NCI-H1930 (cell line): Measurements from ENCODE around the gene SEMA3D.

Source experiments
- DNase-seq, 2 experiments: peaks; one replicate each; lab custom pipeline; 2025; lab: John Stamatoyannopoulos, UW

SEMA3D gene

DNA sequence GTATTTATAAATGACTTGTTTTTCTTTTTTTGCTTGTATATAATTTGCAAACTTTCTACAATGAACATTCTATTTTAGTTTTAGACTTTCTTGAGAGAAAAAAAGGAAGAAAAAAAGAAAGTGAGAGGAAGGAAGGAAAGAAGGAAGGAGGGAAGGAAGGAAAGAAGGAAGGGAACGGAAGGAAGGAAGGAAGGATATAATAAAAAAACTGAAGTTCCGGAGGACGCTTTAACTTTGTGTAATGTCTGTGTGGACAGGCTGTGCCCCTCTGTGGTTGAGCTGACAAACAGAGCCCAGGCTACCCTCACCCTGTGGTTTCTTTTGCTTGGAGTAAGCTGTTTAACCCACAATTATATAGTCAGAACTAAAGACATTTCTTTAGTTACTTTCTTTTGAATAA is 108.7 kb downstream of the SEMA3D start:
- no peak for DNase-seq

DNA sequence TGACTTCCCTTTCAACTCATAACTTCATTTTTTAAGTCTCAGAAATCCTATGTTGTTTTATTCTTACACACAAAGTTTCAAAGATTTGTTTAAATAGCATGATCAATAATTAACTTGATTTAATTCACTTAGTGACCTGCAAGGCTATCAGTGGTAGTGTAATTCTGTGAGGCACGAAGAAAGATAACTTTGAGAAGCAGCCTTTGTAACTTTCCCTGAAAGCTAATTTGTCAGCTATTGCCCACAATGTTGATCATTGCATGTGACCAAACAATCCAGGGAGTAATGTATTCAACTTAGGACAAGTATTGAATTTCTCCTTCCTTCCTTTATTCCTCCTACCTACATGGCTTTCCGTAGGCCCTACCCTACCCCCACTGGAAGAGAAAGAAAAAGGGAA is 111.0 kb downstream of the SEMA3D start:
- no peak for DNase-seq

DNA sequence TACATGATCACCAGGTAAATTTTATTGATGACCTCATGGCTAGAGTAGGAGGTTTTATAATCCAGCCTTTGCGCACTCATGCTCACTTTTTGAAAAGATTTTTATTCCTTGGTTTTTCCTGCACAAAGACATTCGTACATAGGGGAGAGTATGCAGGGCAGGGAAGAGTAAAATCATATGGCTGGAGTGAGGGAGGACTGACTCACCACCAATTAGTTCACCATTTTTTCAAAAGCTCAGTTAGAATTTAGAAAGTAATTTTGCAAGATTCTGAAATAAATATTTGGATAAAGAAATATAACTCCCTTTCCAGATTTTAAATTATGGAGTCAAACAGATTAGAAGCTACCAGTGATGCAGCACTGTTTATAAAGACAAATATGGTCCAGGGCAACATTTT is 111.9 kb downstream of the SEMA3D start:
- DNase-seq, result no peak

DNA sequence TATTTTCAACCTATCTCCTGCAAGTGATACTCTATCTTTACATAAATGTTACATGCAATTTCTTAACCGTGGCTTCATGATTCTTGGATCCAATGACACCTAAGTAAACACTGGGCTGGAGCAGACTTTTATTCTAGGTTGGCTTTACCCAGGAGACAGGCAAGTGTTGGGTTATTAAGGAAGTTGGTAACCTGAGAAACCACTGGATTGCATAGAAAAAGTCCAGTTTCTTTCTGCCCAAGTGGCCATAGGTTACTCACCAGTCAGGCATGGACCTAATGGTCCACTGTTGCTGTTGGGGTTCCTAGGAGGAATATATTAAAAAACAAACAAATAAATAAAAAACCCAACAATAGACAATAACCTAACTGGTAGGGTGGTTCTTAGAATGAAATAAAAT is 112.8 kb downstream of the SEMA3D start:
- DNase-seq, result no peak

DNA sequence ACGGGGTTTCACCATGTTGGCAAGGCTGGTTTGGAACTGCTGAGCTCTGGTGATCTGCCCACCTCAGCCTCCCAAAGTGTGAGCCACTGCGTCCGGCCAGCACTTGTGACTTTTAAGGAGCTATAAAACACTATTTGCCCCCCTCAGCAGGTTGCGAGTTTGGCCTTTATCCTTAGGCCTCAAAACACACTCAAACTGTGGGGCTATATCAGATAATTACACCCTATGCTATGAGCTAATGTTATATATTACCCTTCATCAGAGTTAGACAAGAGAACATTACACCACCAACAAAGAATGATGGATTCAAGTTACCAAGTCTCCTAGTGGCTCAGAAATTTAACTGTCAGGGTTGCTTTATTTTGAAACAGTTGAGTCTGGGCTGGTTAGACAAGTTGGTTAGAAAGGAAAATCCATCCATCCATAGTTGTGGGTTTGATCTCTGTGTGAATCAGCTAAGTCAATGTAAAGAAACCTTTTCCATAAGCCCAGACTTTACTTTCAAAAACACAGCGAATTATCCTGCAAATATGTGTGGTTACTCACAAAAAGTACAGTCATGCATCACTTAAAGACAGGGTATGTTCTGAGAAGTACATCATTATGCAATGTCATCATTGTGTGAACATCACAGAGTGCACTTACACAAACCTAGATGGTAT is 115.8 kb downstream of the SEMA3D start:
- DNase-seq, result no peak

DNA sequence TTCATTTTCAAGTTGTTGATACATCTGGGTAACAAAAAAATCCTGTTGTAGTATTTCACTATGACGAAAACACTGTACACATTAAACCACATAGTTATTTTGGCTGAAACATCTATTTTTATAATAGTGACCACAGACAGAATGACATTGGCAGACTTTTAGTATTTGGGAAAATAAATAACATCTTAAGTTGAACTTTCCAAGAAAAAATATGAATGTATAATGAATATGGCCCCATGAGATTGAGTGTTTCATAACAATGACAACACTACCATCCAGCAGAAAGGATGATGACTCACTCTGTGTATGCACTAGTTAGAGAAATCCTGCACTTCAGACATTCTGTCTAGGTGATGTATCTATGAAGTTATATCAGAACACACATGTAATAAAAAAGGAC is 118.1 kb downstream of the SEMA3D start:
- no peak for DNase-seq

DNA sequence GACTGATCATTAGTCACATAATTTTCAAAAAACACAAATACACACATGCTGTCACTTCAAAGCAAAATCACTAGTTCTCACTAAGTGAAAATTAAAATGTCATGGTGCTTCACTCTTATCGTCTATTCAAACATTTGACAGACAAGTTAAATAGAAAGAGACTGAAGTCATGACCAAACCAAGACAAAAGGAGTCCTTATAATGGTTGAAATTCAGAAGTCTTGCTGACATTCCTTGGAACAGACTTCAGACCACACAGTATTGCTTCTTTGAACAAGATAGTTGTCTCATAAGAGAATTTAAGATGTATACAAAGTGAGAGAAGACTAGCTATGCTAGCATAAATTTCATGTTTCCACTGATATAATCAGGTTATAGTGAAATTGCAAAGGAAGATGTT is 119.5 kb downstream of the SEMA3D start:
- no peak for DNase-seq

DNA sequence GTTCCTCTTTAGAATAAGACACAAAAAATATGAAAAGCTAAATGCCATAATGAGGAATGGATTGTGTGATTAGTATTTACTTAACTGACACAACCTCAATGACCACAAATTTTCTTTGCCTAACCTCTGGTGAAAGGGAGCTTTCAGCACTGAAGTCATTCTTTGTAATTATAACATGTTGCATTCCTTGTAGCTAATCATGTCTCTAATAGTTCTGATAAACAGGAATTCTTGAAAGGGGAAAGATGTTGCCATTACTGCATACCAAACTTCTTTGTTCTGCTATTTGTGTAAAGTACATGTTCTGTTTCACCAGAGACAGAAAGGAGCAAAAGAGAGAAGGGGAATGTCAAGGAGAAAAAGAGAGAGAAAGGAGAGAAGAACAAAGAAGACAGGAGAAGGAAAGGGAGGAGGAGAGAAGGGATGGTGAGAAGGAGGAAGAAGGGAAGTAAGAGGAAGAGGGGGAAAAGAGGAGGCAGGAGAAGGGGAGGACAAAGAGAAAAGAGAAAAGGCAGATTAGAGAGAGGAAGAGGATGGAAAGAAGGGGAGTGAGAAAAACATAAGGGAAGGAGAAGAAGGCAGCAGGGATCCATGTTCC is 120.9 kb downstream of the SEMA3D start:
- DNase-seq, result no peak

DNA sequence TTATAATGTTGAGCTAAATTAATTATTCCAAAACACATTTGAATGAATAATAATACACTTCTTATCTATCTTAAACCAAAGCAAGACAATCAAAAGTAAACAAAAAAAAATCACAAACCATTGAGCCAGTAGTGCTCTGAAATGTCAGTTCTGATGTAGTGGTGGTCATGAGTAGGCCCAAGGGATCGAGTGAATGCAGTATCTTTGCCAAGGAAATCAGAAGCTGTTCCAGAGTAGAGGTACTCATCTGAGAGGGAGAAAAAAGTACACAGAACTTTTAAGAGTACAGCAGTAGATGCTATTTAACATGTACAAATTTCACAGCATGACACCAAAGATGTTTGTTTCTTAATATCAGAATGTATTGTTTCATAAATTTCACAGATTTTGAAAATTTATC is 121.5 kb downstream of the SEMA3D start:
- DNase-seq, result no peak

DNA sequence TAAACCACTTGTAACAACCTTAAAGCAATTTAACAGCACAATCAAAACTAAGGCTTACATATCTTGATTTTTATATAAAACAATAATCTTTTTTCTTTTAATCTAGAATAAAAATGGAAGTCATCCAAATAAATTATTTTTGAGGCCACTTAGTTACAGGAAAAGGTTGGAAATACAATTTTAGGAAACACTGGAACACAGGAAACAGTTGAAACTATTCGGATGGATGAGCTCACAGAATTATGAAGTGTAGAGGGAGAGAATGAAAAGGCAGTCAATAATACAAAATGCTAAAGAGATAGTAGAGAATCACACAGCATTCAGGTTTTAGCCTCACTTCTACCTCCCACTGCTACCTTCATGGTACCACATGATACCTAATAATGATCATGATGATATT is 124.2 kb downstream of the SEMA3D start:
- DNase-seq, result no peak

DNA sequence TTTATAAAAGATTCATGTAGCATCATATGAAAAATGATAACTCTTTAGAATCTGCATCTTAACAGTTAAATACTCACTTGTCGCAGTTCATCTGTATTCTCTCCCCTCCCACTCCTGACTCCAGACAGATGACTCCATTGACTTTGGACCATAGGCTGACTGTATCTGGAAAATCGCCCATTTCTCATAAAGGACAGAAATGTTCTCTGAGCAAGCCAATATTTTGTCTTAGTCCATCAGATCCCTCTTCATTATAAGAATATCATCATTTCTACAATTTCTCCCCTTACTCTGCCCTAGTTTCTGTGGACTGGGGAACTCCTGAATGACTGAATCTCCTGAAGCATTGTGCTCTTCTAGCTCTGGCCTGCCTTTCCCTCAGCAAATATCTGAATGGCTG is 125.4 kb downstream of the SEMA3D start:
- no peak for DNase-seq

DNA sequence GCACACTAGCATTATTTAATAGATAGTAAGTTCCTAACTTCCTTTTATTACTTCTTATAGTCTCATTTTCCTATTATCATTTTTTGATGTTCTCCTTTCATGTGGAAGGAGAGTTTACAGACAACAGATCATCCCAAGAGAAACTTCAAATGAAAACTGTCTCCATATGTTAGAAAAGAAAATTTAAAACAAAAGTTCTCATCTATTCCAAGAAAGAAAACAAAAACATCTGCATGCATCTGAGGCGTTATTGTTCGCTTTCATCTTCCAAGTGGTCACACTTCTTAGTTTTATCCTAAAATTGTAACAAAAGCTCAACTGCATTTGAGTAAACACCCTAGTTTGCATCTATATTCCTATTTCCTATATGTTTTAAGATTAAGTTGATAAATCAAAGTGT is 126.2 kb downstream of the SEMA3D start:
- no peak for DNase-seq

DNA sequence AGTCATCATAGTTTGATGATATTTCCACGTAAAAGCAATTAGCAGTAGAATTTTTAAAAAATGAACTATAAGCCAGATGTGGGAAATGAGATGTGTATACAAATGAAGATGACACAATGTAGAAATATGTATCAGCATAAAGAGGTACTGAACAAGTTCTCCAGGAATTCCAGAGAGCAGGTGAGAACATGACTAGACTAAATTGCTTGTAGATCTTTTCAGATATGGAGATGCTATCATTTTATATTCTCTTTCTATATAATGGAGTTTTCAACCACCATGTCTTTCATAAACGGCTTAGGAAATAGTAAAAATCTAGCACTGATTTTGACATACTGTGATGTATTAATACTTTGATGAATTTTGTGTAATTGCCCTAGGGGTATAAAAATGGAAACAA is 130.9 kb downstream of the SEMA3D start:
- DNase-seq, result no peak

DNA sequence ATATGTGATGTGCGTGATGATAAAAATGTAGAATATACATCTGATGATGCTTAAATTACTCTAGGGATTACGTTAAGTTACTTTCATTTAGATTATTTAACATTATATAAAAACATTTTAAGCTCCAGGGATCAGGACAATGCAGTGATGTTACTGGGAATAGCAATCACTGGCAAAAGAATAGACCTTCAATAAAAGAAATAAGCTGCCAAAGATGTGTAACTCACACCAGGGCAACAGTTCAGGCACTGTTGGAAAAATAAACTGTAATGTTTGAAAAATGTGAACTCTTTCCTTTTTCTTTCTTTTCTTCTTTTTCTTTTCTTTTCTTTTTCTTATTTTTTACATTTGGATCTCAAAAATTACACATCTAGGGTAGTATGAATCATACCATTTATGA is 131.7 kb downstream of the SEMA3D start:
- DNase-seq, result no peak

DNA sequence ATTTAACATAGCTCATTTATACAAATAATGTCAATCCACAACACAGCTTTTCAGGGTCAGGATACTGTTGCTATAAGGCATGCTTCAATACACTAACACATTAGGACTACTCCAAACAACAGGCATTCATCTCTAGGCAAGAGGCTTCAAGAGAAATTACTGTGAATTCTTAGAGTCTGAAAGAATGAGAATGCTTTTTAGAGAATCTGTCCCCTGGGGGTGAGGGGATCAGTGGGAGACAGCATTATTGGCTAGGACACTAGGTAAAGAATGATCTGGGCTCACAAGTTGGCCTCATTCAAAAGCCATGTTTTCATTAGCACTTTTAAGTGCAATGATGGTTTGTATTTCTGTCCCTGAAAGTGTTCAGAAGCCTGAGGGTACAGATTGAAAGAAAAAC is 132.6 kb downstream of the SEMA3D start:
- DNase-seq, result no peak

DNA sequence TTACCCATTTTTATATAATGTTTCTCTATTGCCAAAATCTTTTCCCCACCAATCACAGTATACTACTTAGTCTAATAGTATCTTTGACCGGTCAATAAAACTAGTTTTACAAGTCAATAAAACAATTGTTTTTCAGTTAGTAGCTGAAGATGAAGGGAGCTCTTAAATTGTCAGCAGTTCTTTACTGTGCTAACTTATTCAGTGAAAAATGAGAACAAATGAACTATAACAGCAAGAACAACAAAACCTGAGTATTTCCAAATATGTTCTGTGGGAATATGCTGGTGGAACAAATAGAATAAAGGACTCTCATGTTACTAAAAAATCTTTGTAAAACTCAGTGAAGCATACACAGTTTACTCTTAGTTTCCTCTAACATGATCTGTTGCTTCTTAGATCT is 134.0 kb downstream of the SEMA3D start:
- DNase-seq, result no peak

DNA sequence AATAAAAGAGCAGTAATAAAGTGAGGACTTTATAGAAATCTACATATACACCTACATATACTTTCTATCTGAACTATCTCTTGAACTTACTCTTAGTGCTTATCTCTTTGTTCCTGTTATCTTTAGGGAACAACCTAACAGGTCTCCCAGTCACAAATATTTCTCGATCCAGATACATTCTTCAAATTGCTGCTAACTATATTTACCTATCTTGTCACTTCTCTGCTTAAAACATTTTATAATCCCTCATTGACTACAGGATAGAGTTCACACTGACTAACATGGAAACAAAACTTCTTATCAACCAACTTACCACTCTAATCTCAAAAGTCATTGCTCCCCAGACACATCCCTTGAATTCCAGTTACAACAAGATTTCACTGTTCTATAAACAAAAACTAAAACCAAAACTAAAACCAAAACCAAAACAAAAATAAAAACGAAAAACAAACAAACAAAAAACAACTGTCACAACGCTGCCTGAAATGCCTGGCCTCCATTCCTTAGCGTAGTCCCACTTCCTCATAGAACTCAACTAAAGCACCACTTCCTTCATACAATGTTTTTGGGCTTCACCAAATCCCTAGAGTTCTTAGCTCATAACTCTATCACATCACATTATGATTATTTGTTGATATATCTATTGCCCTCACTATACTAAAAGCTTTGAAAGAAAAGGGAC is 134.7 kb downstream of the SEMA3D start:
- no peak for DNase-seq

DNA sequence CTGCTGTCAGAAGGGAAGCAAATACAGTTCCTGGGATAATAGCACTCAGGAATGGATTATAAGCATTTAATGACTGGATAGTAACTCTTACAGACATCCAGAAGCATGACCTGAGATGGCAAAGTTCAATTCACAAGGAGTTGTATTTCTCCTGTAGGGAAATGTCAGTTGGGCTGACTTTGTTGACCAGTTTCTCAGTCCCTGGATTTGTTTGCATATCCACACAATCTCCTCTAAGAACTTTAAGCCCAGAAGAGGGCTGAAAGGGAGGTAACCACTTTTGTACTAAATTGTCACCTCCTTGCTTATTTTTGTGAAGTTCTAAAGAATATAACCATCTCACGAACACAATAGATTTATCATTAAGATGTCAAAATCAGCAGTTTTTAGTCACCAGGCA is 140.3 kb downstream of the SEMA3D start:
- no peak for DNase-seq

DNA sequence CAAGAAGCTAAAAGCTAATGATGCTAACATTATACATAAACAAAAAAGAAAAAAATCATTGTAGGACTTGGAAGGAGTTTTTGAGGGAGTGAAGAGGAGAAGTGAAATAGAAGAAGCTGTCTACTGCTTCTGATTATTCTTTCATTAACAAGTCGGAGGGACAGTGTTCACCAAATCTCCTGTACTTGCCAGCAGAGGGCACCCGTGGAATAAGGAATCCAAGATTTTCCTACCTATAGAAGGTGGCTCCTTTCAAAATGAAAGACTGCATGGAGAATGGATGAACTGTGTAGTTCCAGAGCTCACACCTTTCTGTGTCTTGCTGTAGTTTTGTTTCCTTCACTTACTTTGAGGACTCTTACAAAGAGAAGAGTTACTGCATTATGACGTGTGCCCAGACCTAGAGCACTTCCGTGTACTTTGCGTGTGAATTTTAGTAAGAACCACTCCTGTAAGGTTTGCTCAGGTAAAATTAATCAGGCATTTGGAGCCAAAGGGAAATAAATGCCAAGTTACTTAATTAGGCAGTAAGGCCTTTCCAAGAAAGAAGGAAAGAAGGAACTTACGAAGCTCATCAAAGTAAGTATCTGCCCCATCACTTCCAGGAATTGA is 145.1 kb downstream of the SEMA3D start:
- DNase-seq, result peak; percentile 54 to 74

DNA sequence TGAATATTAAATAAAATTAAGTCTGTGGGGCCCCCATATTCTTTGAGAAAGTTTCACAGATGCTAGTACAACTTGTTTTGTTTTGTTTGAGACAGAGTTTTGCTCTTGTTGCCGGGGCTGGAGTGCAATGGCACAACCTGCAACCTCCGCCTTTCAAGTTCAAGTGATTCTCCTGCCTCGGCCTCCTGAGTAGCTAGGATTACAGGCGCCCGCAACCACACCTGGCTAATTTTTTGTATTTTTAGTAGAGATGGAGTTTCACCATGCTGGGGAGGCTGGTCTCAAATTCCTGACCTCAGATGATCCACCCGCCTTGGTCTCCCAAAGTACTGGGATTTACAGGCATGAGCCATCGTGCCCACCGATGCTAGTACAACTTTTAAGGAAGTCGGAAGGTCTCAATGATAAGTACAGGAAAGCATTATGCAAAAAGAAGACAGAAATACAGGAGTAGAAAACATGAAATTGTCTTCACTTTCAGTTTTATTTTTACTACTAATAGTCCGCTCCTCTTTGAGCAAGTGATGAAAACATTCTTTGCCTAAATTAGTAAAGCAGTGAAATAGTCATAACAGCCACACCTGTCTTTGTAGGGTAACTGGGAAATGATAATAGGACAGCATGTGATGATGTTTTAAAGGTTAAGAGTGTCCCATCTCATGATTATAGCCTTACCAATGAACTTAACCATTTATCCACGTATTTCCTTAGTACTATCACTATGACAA is 147.5 kb downstream of the SEMA3D start:
- no peak for DNase-seq

DNA sequence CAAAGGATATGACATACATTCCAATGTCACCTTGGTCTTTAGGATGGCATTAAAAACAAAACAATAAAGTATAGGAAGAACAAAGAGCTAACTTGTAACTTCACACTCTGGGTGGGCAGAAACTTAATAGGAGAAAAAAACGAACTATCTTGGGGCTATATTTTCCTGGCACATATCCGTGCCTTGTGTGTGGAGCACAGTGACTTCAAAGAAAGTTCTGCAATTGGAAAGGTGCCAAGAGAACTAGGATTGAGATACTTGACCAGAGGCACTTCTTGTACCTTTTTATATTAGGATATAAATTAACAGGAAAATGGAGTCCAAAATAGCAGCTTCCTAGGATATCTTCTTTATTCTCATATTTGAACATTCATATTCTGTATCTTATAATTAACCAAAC is 148.4 kb downstream of the SEMA3D start:
- DNase-seq, result no peak

DNA sequence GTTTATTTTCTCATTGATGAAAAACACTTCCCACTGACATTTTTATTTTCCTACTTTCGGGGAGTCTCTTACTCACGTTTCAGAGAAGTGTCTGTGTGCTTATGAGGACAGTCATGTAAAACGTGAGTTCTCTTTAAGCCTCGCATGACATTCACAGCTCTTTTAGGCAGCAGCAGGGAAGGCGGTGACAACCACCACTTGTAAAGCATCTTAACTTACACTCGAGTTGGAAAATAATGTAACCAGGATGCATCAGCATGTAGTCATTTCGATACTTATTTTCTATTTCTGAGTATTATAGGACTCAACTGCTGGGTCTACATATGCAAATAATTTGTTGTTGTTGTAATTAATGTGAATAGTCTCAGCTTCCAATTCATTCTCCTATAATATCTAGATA is 153.6 kb downstream of the SEMA3D start:
- no peak for DNase-seq

DNA sequence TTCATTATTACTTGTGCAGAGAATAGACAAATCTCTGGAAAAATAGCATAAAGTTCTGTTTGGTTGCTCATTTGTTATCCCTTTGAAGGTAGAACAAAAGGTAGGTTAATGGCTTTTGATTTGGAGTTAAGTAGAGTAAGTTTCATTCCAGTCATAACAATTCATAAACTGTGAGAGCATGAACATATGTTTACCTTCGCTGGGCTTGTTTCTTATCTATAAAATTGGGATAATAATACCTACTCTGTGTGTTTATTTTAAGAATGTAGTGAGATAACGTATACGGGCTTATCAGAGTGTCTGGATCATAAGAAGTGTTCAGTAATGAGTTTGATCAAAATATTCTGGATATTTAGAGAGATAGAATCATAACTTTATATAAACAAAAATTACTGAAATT is 155.4 kb downstream of the SEMA3D start:
- DNase-seq, result no peak
